Inferior parietal cortex (tissue), 1 donor: Measurements from ENCODE around the gene AKT1S1.
A peak's percentile ranks its signal among the peaks of the same experiment; 100 is the strongest.

ENCODE experiments used
- DNase-seq: peaks from one replicate; pipeline ENCODE4 v3.0.0-alpha.2; 2016; ENCODE audit errors: extremely low spot score

Gene AKT1S1

GRCh38 chr19:49907745-49908446 is 30.7 kb upstream of the AKT1S1 start:
- no peak for DNase-seq

GRCh38 chr19:49906879-49907564 is 29.9 kb upstream of the AKT1S1 start:
- peak; percentile 45 for DNase-seq

GRCh38 chr19:49904136-49904535 is 27.0 kb upstream of the AKT1S1 start:
- DNase-seq: no peak

- DNase-seq: no peak
Measured at GRCh38 chr19:49896863-49897621, 19.9 kb upstream of the AKT1S1 start, which contains the start of gene IL4I1. Gene IL4I1, minus strand, starts transcription at chr19:49896887. Its CDS starts 727 bp downstream, at chr19:49896160.

GRCh38 chr19:49895566-49896297 is 18.6 kb upstream of the AKT1S1 start:
- no peak for DNase-seq

GRCh38 chr19:49894879-49895565 is 17.9 kb upstream of the AKT1S1 start:
- no peak for DNase-seq

GRCh38 chr19:49894011-49894664 is 17.0 kb upstream of the AKT1S1 start:
- no peak for DNase-seq

GRCh38 chr19:49892716-49893115 is 15.6 kb upstream of the AKT1S1 start:
- DNase-seq: no peak

- no peak for DNase-seq
Measured at GRCh38 chr19:49891393-49891792, 14.2 kb upstream of the AKT1S1 start.

GRCh38 chr19:49890349-49891311 is 13.5 kb upstream of the AKT1S1 start:
- DNase-seq: no peak

- peak; percentile 74 for DNase-seq
Measured at GRCh38 chr19:49889687-49890348, 12.7 kb upstream of the AKT1S1 start.

- DNase-seq: no peak
Measured at GRCh38 chr19:49889038-49889686, 12.0 kb upstream of the AKT1S1 start.

- no peak for DNase-seq
Measured at GRCh38 chr19:49888510-49888824, 11.3 kb upstream of the AKT1S1 start.

GRCh38 chr19:49887665-49888509 is 10.7 kb upstream of the AKT1S1 start:
- DNase-seq: no peak

GRCh38 chr19:49887037-49887664 is 10.0 kb upstream of the AKT1S1 start:
- DNase-seq: no peak

GRCh38 chr19:49884760-49885159 is 7.6 kb upstream of the AKT1S1 start:
- DNase-seq: no peak

GRCh38 chr19:49884109-49884508 is 7.0 kb upstream of the AKT1S1 start:
- no peak for DNase-seq
